ENCODE results near the gene PTPA. TPM values are rescaled to one million over a fixed set of nuclear protein-coding genes. Genes with fewer than 3 reads are reported as not detected.
A peak's percentile ranks its signal among the peaks of the same experiment; 100 is the strongest.

The PTPA gene
- total RNA-seq, 2 experiments from 2014 or later, result 115 to 129 TPM

- no peak overlapping the region for H3K4me3 Mint-ChIP-seq
- no peak overlapping the region for H3K27ac Mint-ChIP-seq
- no peaks in the 10 kb centered on the region for H3K9me3 Mint-ChIP-seq (ENCODE audit: low read depth)
- ATAC-seq, result no peak
- no peaks in the 10 kb centered on the region for H3K27me3 Mint-ChIP-seq
- peaks cover 45% of the 10 kb centered on the region for H3K4me1 Mint-ChIP-seq
- no peak for DNase-seq
- H3K36me3 Mint-ChIP-seq, result no peaks in the 10 kb centered on the region
- CTCF ChIA-PET, result no interaction called here
Observed at GRCh38 chr9:129075996-129076639, 35.1 kb upstream of the PTPA start.

- no peaks in the 10 kb centered on the region for H3K27me3 Mint-ChIP-seq
- no peak for DNase-seq
- H3K4me1 Mint-ChIP-seq, result peaks cover 43% of the 10 kb centered on the region
- no peak overlapping the region for H3K27ac Mint-ChIP-seq
- CTCF ChIA-PET, result no interaction called here
- no peaks in the 10 kb centered on the region for H3K9me3 Mint-ChIP-seq (ENCODE audit: low read depth)
- no peaks in the 10 kb centered on the region for H3K36me3 Mint-ChIP-seq
- no peak overlapping the region for H3K4me3 Mint-ChIP-seq
- ATAC-seq, result no peak
Observed at GRCh38 chr9:129076640-129077037, 34.6 kb upstream of the PTPA start.

- CTCF ChIA-PET, result interaction anchor here (1.2 to 1.5 kb wide), 2 partner anchors 8 to 66 kb away, joined by 3 read pairs; no protein-coding TSS in a partner anchor
- Mint-ChIP-seq H3K9me3 (ENCODE audit: low read depth) (no peaks in the 10 kb centered on the region), H3K4me3 (no peak overlapping the region), H3K27ac (no peak overlapping the region), H3K4me1 (peaks cover 41% of the 10 kb centered on the region), H3K27me3 (no peaks in the 10 kb centered on the region), H3K36me3 (no peaks in the 10 kb centered on the region)
- no peak for ATAC-seq
- DNase-seq, result no peak
Observed at GRCh38 chr9:129077236-129077635, 34.0 kb upstream of the PTPA start.

- Mint-ChIP-seq H3K4me3 (peak overlapping the region; percentile 43), H3K27ac (peak overlapping the region; percentile 15), H3K4me1 (peaks cover 36% of the 10 kb centered on the region), H3K36me3 (no peaks in the 10 kb centered on the region), H3K27me3 (no peaks in the 10 kb centered on the region), H3K9me3 (ENCODE audit: low read depth) (no peaks in the 10 kb centered on the region)
- DNase-seq, result no peak
- no peak for ATAC-seq
- CTCF ChIA-PET, result no interaction called here
Observed at GRCh38 chr9:129078691-129079503, 32.3 kb upstream of the PTPA start.

- peak overlapping the region; percentile 84 for H3K4me3 Mint-ChIP-seq
- peaks cover 1% of the 10 kb centered on the region for H3K36me3 Mint-ChIP-seq
- H3K27ac Mint-ChIP-seq, result peak overlapping the region; percentile 54
- ATAC-seq (no peak), DNase-seq (no peak)
- H3K9me3 Mint-ChIP-seq (ENCODE audit: low read depth), result no peaks in the 10 kb centered on the region
- peaks cover 29% of the 10 kb centered on the region for H3K4me1 Mint-ChIP-seq
- CTCF ChIA-PET, result interaction anchor here (1.2 to 2.2 kb wide), 3 partner anchors 29 to 41 kb away, joined by 3 to 6 read pairs (median 5); partner anchors contain the start of gene PTPA
- H3K27me3 Mint-ChIP-seq, result no peaks in the 10 kb centered on the region
Observed at GRCh38 chr9:129079829-129080228, 31.4 kb upstream of the PTPA start.

GRCh38 chr9:129080298-129080600 lies 31.0 kb upstream of the PTPA start:
- H3K27me3 Mint-ChIP-seq, result no peaks in the 10 kb centered on the region
- peaks cover 29% of the 10 kb centered on the region for H3K4me1 Mint-ChIP-seq
- ATAC-seq (no peak), DNase-seq (no peak)
- H3K36me3 Mint-ChIP-seq, result peaks cover 3% of the 10 kb centered on the region
- peak overlapping the region; percentile 84 for H3K4me3 Mint-ChIP-seq
- H3K9me3 Mint-ChIP-seq (ENCODE audit: low read depth), result no peaks in the 10 kb centered on the region
- peak overlapping the region; percentile 78 for H3K27ac Mint-ChIP-seq
- CTCF ChIA-PET, result interaction anchor here (0.5 to 2.2 kb wide), 9 partner anchors 11 to 472 kb away, joined by 3 to 8 read pairs (median 4); partner anchors contain the start of genes ENDOG, MIGA2, PTPA and SH3GLB2

- no peaks in the 10 kb centered on the region for H3K9me3 Mint-ChIP-seq (ENCODE audit: low read depth)
- peak within 1 kb of the TSS; percentile 80 for H3K27ac Mint-ChIP-seq
Observed at GRCh38 chr9:129080601-129081387, 30.4 kb upstream of the PTPA start, which contains the start of gene DOLPP1. TSS of gene DOLPP1 (plus strand) at chr9:129081111. CDS start at chr9:129081132, 21 bp downstream.

GRCh38 chr9:129081388-129081904 lies 29.8 kb upstream of the PTPA start:
- Mint-ChIP-seq H3K4me3 (peak overlapping the region; percentile 84), H3K27me3 (no peaks in the 10 kb centered on the region), H3K9me3 (ENCODE audit: low read depth) (no peaks in the 10 kb centered on the region), H3K4me1 (peaks cover 29% of the 10 kb centered on the region), H3K36me3 (peaks cover 5% of the 10 kb centered on the region), H3K27ac (peak overlapping the region; percentile 80)
- no peak for ATAC-seq
- DNase-seq, result no peak
- CTCF ChIA-PET, result interaction anchor here (1.0 to 2.2 kb wide), 6 partner anchors 12 to 229 kb away, joined by 3 to 8 read pairs (median 4); partner anchors contain the start of gene SH3GLB2

More at GRCh38 chr9:129080601-129081387, 30.4 kb upstream of the PTPA start, which contains the start of gene DOLPP1:
- CTCF ChIA-PET, result interaction anchor here (0.5 to 2.2 kb wide), 11 partner anchors 11 to 471 kb away, joined by 3 to 8 read pairs (median 4); partner anchors contain the start of genes ENDOG, MIGA2, PTPA and SH3GLB2
- Mint-ChIP-seq H3K36me3 (peaks cover 5% of the 10 kb centered on the region), H3K27me3 (no peaks in the 10 kb centered on the region), H3K4me3 (peak within 1 kb of the TSS; percentile 84), H3K4me1 (peaks cover 29% of the 10 kb centered on the region)
- peak; percentile 98 for ATAC-seq
- DNase-seq, result peak; percentile 100

- CTCF ChIA-PET, result no interaction called here
- Mint-ChIP-seq H3K4me1 (peaks cover 23% of the 10 kb centered on the region), H3K4me3 (no peak overlapping the region), H3K9me3 (ENCODE audit: low read depth) (no peaks in the 10 kb centered on the region), H3K27ac (no peak overlapping the region), H3K27me3 (no peaks in the 10 kb centered on the region), H3K36me3 (peaks cover 8% of the 10 kb centered on the region)
- no peak for ATAC-seq
- DNase-seq, result no peak
Observed at GRCh38 chr9:129084087-129084486, 27.1 kb upstream of the PTPA start.

- Mint-ChIP-seq H3K27me3 (no peaks in the 10 kb centered on the region), H3K4me1 (no peaks in the 10 kb centered on the region), H3K9me3 (ENCODE audit: low read depth) (no peaks in the 10 kb centered on the region), H3K4me3 (no peak overlapping the region), H3K36me3 (peaks cover 8% of the 10 kb centered on the region), H3K27ac (no peak overlapping the region)
- CTCF ChIA-PET, result no interaction called here
- ATAC-seq (no peak), DNase-seq (no peak)
Observed at GRCh38 chr9:129089246-129089645, 22.0 kb upstream of the PTPA start.

GRCh38 chr9:129093602-129094386 lies 17.4 kb upstream of the PTPA start:
- CTCF ChIA-PET, result no interaction called here
- Mint-ChIP-seq H3K36me3 (no peaks in the 10 kb centered on the region), H3K4me1 (no peaks in the 10 kb centered on the region), H3K9me3 (ENCODE audit: low read depth) (no peaks in the 10 kb centered on the region), H3K27me3 (no peaks in the 10 kb centered on the region), H3K27ac (no peak overlapping the region), H3K4me3 (no peak overlapping the region)
- DNase-seq (no peak), ATAC-seq (no peak)

- ATAC-seq (no peak), DNase-seq (no peak)
- H3K4me1 Mint-ChIP-seq, result no peaks in the 10 kb centered on the region
- H3K36me3 Mint-ChIP-seq, result no peaks in the 10 kb centered on the region
- no peak overlapping the region for H3K4me3 Mint-ChIP-seq
- CTCF ChIA-PET, result no interaction called here
- H3K27me3 Mint-ChIP-seq, result no peaks in the 10 kb centered on the region
- H3K27ac Mint-ChIP-seq, result no peak overlapping the region
- no peaks in the 10 kb centered on the region for H3K9me3 Mint-ChIP-seq (ENCODE audit: low read depth)
Observed at GRCh38 chr9:129094387-129095169, 16.6 kb upstream of the PTPA start.

Data from activated CD8-positive, alpha-beta memory T cell treated with anti-CD3 and anti-CD28 coated beads, Interleukin-2, amount 10 ng/mL, durations not matched to agents 7 days and 5 days (primary cell).